Testis (tissue), 2 donors: ENCODE measurements around the gene SEPHS1.

Experiments used
- POLR2A ChIP-seq: fragments of 450-650 bp; IDR thresholded peaks from one replicate; pipeline ENCODE4 v1.6.1; 2017; ENCODE audit warnings: antibody characterized with exemption, mild to moderate bottlenecking, moderate library complexity
- TF ChIP-seq, protein P1 (sequence below), 3 experiments: fragments of 450-650 bp in 2 of 3; fragments of 200-600 bp in 1 of 3; sonication (generic) in 1 of 3; IDR thresholded peaks; one replicate each; pipeline ENCODE4 v1.5.1; 2016 to 2019; ENCODE audit warnings: antibody characterized with exemption in 3 of 3, mild to moderate bottlenecking in 2 of 3, moderate library complexity in 1 of 3

DNA sequence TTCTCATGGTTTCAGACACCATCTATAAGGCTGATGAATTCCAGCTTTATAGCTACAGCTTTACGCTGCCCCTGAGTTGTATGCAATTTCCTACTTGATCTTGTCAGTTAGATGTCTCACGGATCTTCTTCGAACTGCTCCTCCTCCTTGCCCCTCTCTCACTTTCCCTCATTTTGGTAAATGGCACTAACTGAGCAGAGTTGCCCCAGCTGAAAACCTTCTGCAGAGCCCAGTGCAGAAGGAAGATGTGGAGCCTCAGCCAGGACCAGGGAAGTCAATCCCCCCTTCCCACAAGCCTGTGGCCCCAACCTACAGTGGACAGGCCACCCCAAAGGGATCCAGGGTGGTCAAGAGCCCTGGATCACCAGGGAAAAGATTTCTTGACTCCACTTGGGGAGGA is 49.0 kb upstream of the SEPHS1 start:
- TF ChIP-seq, protein P1, sequence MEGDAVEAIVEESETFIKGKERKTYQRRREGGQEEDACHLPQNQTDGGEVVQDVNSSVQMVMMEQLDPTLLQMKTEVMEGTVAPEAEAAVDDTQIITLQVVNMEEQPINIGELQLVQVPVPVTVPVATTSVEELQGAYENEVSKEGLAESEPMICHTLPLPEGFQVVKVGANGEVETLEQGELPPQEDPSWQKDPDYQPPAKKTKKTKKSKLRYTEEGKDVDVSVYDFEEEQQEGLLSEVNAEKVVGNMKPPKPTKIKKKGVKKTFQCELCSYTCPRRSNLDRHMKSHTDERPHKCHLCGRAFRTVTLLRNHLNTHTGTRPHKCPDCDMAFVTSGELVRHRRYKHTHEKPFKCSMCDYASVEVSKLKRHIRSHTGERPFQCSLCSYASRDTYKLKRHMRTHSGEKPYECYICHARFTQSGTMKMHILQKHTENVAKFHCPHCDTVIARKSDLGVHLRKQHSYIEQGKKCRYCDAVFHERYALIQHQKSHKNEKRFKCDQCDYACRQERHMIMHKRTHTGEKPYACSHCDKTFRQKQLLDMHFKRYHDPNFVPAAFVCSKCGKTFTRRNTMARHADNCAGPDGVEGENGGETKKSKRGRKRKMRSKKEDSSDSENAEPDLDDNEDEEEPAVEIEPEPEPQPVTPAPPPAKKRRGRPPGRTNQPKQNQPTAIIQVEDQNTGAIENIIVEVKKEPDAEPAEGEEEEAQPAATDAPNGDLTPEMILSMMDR (IDR thresholded peaks at IDR 0.05) = no peak
- TF ChIP-seq POLR2A = no peak
